GM23248 (cell line): ENCODE results near the gene MPP3. TPM values are rescaled to one million over a fixed set of nuclear protein-coding genes. Genes with fewer than 3 reads are reported as not detected.

Source experiments
- DNase-seq: peaks from one replicate; pipeline ENCODE4 v3.0.0-alpha.2; 2015
- H2AFZ ChIP-seq: fragments of 200-600 bp; sonication (generic); 2 replicates; pipeline ENCODE4 v1.6.1; 2016; ENCODE audit warnings: antibody characterized with exemption
- H3F3A ChIP-seq: fragments of 200-600 bp; sonication (generic); 2 replicates; pipeline ENCODE4 v1.6.1; 2016; ENCODE audit warnings: mild to moderate bottlenecking, antibody characterized with exemption, mixed run types; ENCODE audit not compliant: insufficient read depth
- H3K27ac ChIP-seq: fragments of 200-600 bp; sonication (generic); 2 replicates; pipeline ENCODE4 v1.5.1; 2016; ENCODE audit warnings: mild to moderate bottlenecking
- H3K27me3 ChIP-seq: fragments of 200-600 bp; sonication (generic); replicated peaks from 2 replicates; pipeline ENCODE4 v1.6.1; 2016; ENCODE audit warnings: mild to moderate bottlenecking; ENCODE audit not compliant: insufficient read depth
- H3K36me3 ChIP-seq: fragments of 200-600 bp; sonication (generic); 2 replicates; pipeline ENCODE4 v1.6.1; 2016; ENCODE audit warnings: low read depth, mild to moderate bottlenecking
- H3K4me1 ChIP-seq: fragments of 200-600 bp; sonication (generic); 2 replicates; pipeline ENCODE4 v1.6.1; 2016; ENCODE audit warnings: mild to moderate bottlenecking; ENCODE audit not compliant: insufficient read depth
- H3K4me2 ChIP-seq: fragments of 200-600 bp; sonication (generic); one replicate; pipeline ENCODE4 v1.6.1; 2016; ENCODE audit warnings: mild to moderate bottlenecking; ENCODE audit not compliant: unreplicated experiment
- H3K4me3 ChIP-seq: fragments of 200-600 bp; sonication (generic); 2 replicates; pipeline ENCODE4 v1.5.1; 2016; ENCODE audit warnings: mild to moderate bottlenecking
- H3K79me2 ChIP-seq: fragments of 200-600 bp; sonication (generic); 2 replicates; pipeline ENCODE4 v1.6.1; 2016; ENCODE audit warnings: mild to moderate bottlenecking; ENCODE audit not compliant: insufficient read depth
- H3K9ac ChIP-seq: fragments of 200-600 bp; sonication (generic); 2 replicates; pipeline ENCODE4 v1.6.1; 2016; ENCODE audit warnings: mild to moderate bottlenecking
- H3K9me2 ChIP-seq: fragments of 200-600 bp; sonication (generic); 2 replicates; pipeline ENCODE4 v1.6.1; 2016; ENCODE audit warnings: mixed run types, mild to moderate bottlenecking, moderate library complexity; ENCODE audit not compliant: insufficient read depth
- H3K9me3 ChIP-seq: fragments of 200-600 bp; sonication (generic); one replicate; pipeline ENCODE4 v1.6.1; 2017; ENCODE audit warnings: low read depth
- H4K20me1 ChIP-seq: fragments of 200-600 bp; sonication (generic); 2 replicates; pipeline ENCODE4 v1.6.0; 2016; ENCODE audit not compliant: insufficient read depth
- EZH2 ChIP-seq: fragments of 200-600 bp; sonication (generic); IDR thresholded peaks from 2 replicates; pipeline ENCODE4 v1.6.1; 2018; ENCODE audit warnings: antibody characterized with exemption, mild to moderate bottlenecking; ENCODE audit not compliant: insufficient read depth, poor library complexity, severe bottlenecking
- EZH2phosphoT487 ChIP-seq: fragments of 200-600 bp; sonication (generic); IDR thresholded peaks from 2 replicates; pipeline ENCODE4 v1.6.1; 2018; ENCODE audit warnings: antibody characterized with exemption, moderate library complexity, mild to moderate bottlenecking, low read depth; ENCODE audit not compliant: insufficient read depth
- WGBS, 2 experiments: methylation state at CpG; one replicate each; pipeline ENCODE4 v1.1.6; 2015 to 2017; ENCODE audit warnings: low lambda C conversion rate in 2 of 2, low coverage in 1 of 2; ENCODE audit errors: missing lambda C conversion rate in 2 of 2; 5-methylcytosine and 5-hydroxymethylcytosine counted together
- in situ Hi-C: fragments of 300-500 bp; cut with MboI; formaldehyde crosslinking; loops from 2 replicates; pipeline ENCODE4 v1.15.0; 2020
- polyA plus RNA-seq: library from polyadenylated mRNA; unstranded; fragments of >200 nt; fragmentation: Nextera tagmentation; extraction: Ambion mirVana; gene quantifications from 2 replicates; pipeline ENCODE4 v1.2.1, GENCODE V29; 2016
- total RNA-seq: library from RNA; depleted of rRNA; stranded (reverse); fragments of >200 nt; shearing (Covaris generic); gene quantifications from 2 replicates; pipeline ENCODE4 v1.2.3, GENCODE V29; 2014

Gene MPP3
- total and polyA plus RNA-seq, 2 experiments from 2014 or later: 6.3 to 6.6 TPM

DNA sequence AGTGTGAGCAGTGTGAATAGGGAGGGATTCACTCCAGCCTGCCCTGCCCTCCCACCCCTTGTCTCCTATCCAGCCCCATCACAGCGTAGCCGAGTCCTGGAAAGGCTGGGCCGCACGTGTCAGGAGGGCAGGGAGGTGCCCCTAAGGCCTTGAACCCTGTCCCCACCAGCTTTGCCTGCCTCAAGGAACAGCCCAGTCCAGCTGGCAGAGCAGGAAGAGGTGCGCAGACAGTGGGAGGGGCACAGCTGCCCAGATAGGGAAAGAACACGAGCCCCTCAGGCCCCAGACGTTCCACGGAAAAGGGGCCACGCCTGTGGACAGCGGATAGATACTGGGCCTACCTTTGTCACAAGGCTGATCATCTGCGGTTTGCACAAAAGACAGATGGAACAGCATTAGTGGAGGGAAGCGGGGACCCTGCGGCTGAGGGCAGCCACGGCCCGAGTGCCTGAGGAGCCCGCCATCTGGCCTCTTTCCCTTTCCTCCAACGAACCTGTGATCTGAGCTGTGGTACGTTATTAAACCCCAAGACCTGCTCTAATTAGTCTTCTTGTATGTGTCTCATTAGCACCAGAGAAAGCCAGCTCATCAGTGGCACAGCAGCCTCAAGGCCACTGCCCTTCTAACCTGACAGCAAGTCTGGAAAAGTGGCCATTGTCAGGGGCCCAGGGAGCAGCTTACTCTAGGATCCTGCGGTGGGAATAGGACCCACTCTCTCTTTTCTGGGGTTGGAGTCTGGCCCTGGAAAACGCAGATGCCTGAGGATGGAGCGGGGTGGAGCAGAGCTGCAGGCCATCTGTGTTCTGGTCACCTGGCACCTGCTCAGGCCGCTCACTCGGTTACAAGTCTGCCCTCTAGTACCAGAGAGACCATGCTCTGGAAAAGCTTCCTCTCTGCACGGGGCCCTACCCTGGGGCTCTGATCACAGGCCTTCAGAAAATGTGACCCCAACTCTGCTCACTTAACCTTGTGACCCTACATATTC, 16.3 kb downstream of the MPP3 start:
- Histone ChIP-seq H3K9me3 (no peaks in the 10 kb centered on the region), H3K36me3 (peaks cover 5% of the 10 kb centered on the region), H3F3A (no peaks in the 10 kb centered on the region; the same call in 1 of the 2 replicates), H3K27me3 (no peaks in the 10 kb centered on the region), H3K4me3 (no peak overlapping the region), H3K79me2 (no peaks in the 10 kb centered on the region), H3K9me2 (no peaks in the 10 kb centered on the region), H4K20me1 (no peaks in the 10 kb centered on the region), H2AFZ (no peak overlapping the region), H3K9ac (no peak overlapping the region), H3K27ac (no peak overlapping the region), H3K4me2 (no peak overlapping the region), H3K4me1 (peaks cover 9% of the 10 kb centered on the region)
- no peak for TF ChIP-seq EZH2phosphoT487
- 97% methylated on average over 23 to 24 of the region's 24 CpGs for WGBS, 2 experiments
- in situ Hi-C loops: no loop called here
- DNase-seq: no peak

DNA sequence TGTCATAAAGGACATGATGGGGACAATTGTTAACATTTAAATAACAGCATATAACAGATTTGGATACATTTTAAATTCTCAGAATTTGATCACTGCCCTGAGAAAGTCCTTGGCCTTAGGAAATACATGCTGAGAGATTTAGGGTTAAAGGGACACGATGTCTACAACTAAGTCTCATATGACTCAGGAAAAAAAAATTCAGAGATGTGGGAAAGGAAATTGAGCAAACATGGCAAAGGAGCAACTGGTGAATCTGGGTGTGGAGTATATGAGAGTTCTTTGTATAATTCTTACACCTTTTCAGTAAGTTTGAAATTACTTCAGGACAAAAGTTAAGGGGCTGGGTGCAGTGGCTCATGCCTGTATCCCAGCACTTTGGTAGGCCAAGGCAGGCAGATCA, 18.2 kb downstream of the MPP3 start:
- no peaks in the 10 kb centered on the region; the same call in 1 of the 2 replicates for H3F3A ChIP-seq
- no peak overlapping the region for H3K4me3 ChIP-seq
- 0 to 6% methylated on average over 1 of the region's 1 CpG for WGBS, 2 experiments
- H3K9me3 ChIP-seq: no peaks in the 10 kb centered on the region
- H3K79me2 ChIP-seq: no peaks in the 10 kb centered on the region
- no peaks in the 10 kb centered on the region for H3K27me3 ChIP-seq
- peak overlapping the region; percentile 67 for H3K4me2 ChIP-seq
- H3K27ac ChIP-seq: peak overlapping the region; percentile 42; the same call in 1 of the 2 replicates
- in situ Hi-C loops: no loop called here
- peak; percentile 89 for DNase-seq
- H3K4me1 ChIP-seq: peaks cover 9% of the 10 kb centered on the region
- no peaks in the 10 kb centered on the region for H4K20me1 ChIP-seq
- no peak overlapping the region for H2AFZ ChIP-seq
- no peaks in the 10 kb centered on the region for H3K9me2 ChIP-seq
- no peak for TF ChIP-seq EZH2phosphoT487
- TF ChIP-seq EZH2: no peak
- 0 out of 2 replicates have a peak overlapping the region, but pooled peaks have one; percentile 14 for H3K9ac ChIP-seq
- H3K36me3 ChIP-seq: peaks cover 5% of the 10 kb centered on the region

DNA sequence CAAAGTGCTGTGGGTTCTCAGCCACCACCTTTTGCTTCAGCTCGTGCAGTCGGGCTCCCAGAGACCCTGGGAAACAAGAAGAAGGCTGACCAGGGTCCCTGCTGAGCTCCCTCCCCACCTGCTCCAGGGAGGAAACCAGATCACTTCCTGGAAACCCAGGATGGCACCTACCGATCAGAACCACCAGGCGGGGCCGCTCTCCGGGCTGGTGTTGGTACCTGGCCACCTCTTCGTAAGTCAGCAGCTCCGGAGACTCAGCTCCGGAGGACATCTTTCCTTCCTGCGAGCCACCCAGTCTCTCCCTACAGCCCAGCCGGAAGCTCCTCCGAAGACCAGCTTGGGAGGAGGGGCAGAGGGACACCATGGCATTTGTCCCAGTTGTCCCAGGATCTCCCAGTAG, 18.9 kb downstream of the MPP3 start:
- H3K4me2 ChIP-seq: no peak overlapping the region
- H3K79me2 ChIP-seq: no peaks in the 10 kb centered on the region
- no peaks in the 10 kb centered on the region for H4K20me1 ChIP-seq
- no peaks in the 10 kb centered on the region for H3K27me3 ChIP-seq
- H3F3A ChIP-seq: no peaks in the 10 kb centered on the region; the same call in 1 of the 2 replicates
- H3K9me2 ChIP-seq: no peaks in the 10 kb centered on the region
- DNase-seq: no peak
- TF ChIP-seq EZH2 (no peak), EZH2phosphoT487 (no peak)
- H2AFZ ChIP-seq: no peak overlapping the region
- no peaks in the 10 kb centered on the region for H3K9me3 ChIP-seq
- H3K36me3 ChIP-seq: peaks cover 8% of the 10 kb centered on the region
- no peak overlapping the region for H3K27ac ChIP-seq
- in situ Hi-C loops: no loop called here
- 94% methylated on average over 12 of the region's 12 CpGs for WGBS, 2 experiments
- H3K9ac ChIP-seq: no peak overlapping the region
- H3K4me3 ChIP-seq: no peak overlapping the region
- peaks cover 9% of the 10 kb centered on the region for H3K4me1 ChIP-seq

DNA sequence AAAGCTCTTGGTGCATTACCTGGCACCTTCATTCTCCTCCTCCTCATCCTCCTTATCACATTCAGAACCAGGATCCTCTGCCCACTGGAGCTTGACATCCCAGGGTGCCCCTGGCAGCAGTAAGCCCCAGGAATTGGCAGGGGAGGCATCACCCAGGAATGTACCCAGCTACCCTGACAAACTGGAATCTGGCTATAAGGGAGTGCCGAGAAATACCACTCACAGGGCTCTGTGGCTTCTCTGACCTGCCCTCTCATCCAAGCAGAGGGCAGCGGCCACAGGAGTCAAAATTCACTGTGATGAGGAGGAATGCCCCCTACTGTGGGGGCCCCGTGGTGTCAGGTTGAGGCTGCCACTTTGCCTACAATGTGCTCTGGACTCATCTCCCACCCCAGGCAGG, 19.6 kb downstream of the MPP3 start:
- H3F3A ChIP-seq: no peaks in the 10 kb centered on the region; the same call in 1 of the 2 replicates
- H3K9me3 ChIP-seq: no peaks in the 10 kb centered on the region
- WGBS, 2 experiments: 98 to 100% methylated on average over 3 of the region's 3 CpGs
- H3K27ac ChIP-seq: no peak overlapping the region
- H3K4me1 ChIP-seq: peaks cover 9% of the 10 kb centered on the region
- no peaks in the 10 kb centered on the region for H4K20me1 ChIP-seq
- no peak for DNase-seq
- H3K9me2 ChIP-seq: no peaks in the 10 kb centered on the region
- H2AFZ ChIP-seq: no peak overlapping the region
- H3K27me3 ChIP-seq: no peaks in the 10 kb centered on the region
- in situ Hi-C loops: no loop called here
- peaks cover 12% of the 10 kb centered on the region for H3K36me3 ChIP-seq
- H3K79me2 ChIP-seq: no peaks in the 10 kb centered on the region
- TF ChIP-seq EZH2 (no peak), EZH2phosphoT487 (no peak)
- no peak overlapping the region for H3K4me2 ChIP-seq
- H3K4me3 ChIP-seq: no peak overlapping the region
- no peak overlapping the region for H3K9ac ChIP-seq
